Measurements from ENCODE around the gene PGAP2. TPM values are rescaled to one million over a fixed set of nuclear protein-coding genes. Genes with fewer than 3 reads are reported as not detected.

The PGAP2 gene
- total and polyA plus RNA-seq, 10 of the 15 experiments (the other 5 are each of a cell fraction or from before 2014, with no cell fraction given), result 12.3 to 37.4 (median 31.9) TPM

DNA sequence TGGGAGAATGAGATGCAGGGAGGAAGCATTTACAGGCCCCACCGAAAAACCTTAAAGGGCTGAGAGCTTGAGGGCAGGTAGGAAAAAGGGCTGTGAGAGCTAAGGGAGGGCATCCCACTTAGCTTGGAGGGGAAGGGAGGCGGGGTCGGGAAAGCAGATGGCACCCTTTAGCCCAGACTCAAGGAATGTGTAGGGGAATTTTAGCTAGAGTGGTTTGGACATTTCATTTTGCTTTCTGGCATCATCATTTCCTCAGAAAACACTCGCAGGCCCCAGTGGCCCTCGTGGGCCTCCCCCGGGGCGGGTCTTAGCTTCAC lies 46.3 kb downstream of the PGAP2 start (continued):
- TF ChIP-seq, protein P1, sequence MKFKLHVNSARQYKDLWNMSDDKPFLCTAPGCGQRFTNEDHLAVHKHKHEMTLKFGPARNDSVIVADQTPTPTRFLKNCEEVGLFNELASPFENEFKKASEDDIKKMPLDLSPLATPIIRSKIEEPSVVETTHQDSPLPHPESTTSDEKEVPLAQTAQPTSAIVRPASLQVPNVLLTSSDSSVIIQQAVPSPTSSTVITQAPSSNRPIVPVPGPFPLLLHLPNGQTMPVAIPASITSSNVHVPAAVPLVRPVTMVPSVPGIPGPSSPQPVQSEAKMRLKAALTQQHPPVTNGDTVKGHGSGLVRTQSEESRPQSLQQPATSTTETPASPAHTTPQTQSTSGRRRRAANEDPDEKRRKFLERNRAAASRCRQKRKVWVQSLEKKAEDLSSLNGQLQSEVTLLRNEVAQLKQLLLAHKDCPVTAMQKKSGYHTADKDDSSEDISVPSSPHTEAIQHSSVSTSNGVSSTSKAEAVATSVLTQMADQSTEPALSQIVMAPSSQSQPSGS (IDR thresholded peaks at IDR 0.05; ENCODE audit: low read length), result no peak
- TF ChIP-seq NBN (IDR thresholded peaks at IDR 0.05) (0 out of 2 replicates have a peak, but pooled peaks have one; percentile 67), POLR2AphosphoS5 (IDR thresholded peaks at IDR 0.05; ENCODE audit: low read length) (peak; percentile 46)

DNA sequence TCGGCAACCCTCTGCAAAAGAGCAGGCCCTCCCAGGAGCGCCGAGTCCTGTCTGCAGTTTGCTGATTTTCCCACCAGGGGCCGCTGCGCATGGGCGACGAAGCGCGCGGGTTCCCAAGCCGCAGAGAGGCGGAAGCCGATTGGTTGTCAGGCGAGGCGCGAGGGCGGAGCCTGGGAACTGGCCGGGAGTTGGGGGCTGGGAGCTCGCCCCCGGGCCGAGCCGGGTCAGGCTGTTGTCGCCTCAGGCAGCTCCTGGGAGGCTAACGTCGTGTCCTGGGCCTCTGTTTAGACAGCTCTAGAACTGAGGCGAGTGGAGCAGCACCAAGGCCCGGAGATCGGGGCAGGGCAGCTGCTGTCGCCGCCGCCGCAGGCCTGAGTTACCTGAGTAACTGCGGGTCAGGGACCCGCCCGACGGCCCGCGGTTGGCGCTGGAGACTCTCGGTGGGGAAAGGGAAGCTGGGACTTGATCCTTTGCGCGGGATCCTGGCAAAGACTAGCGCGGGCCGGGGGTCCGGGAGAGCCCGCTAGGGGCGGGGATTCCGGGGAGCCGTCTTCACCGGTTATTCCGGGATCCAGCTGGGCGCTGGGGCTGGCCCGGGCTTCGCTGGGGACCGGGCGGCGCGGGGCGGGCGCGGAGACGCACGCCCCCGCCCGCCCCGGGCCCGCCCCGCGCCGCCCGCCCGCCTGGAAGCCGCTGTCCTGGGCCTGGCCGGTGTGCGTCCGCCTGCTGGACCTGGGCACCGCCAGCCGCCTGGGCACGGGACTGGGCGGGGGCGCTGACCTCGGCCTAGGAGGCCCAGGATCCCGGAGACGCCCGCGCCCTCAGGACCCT lies 46.8 kb downstream of the PGAP2 start, which contains the start of gene STIM1:
TSS of gene STIM1 (plus strand) at position 688 of the 831 bp plus-strand sequence. CDS start 607 bp downstream, outside the sequence.
- Histone ChIP-seq H2AFZ (ENCODE audit: control insufficient read depth, low read depth, low read length) (peak within 1 kb of the TSS; percentile 97), H3K4me1 (ENCODE audit: control insufficient read depth, insufficient read depth, low read length) (peaks cover 32% of the 10 kb centered on the region), H4K20me1 (ENCODE audit: control insufficient read depth, insufficient read depth) (no peaks in the 10 kb centered on the region), H3K79me2 (ENCODE audit: control insufficient read depth, insufficient read depth, low read length) (peaks cover 47% of the 10 kb centered on the region), H3K9me3 (replicated peaks; ENCODE audit: control insufficient read depth, insufficient read depth, low read length) (no peaks in the 10 kb centered on the region), H3K36me3 (ENCODE audit: control insufficient read depth in 2 of 2, insufficient read depth in 2 of 2, low read length in 1 of 2) (no peaks in the 10 kb centered on the region), H3K4me2 (ENCODE audit: control insufficient read depth, insufficient read depth) (peak within 1 kb of the TSS; percentile 99), H3K27ac (ENCODE audit: control insufficient read depth, insufficient read depth) (peak within 1 kb of the TSS; percentile 97), H3K9ac (ENCODE audit: control insufficient read depth, insufficient read depth, low read length) (peak within 1 kb of the TSS; percentile 95), H3K4me3 (peak within 1 kb of the TSS; percentile 94), H3K27me3 (replicated peaks in 1 of 2; ENCODE audit: control insufficient read depth in 2 of 2, insufficient read depth in 2 of 2, low read length in 1 of 2) (no peaks in the 10 kb centered on the region)
- ChIA-PET CTCF (interaction anchor here (0.6 to 39.6 kb wide), 53 partner anchors 6 to 1885 kb away, joined by 3 to 1047 read pairs (median 7); partner anchors contain the start of genes PGAP2, RHOG and STIM1), RAD21 (ENCODE audit: unreplicated experiment) (interaction anchor here (0.7 to 16.5 kb wide), 48 partner anchors 9 to 332 kb away, joined by 3 to 605 read pairs (median 6); partner anchors contain the start of genes PGAP2 and RHOG), SMC1A (ENCODE audit: uncharacterized antibody, unreplicated experiment) (interaction anchor here (0.5 to 21.1 kb wide), 42 partner anchors 9 to 328 kb away, joined by 3 to 805 read pairs (median 6); partner anchors contain the start of genes PGAP2 and RHOG), POLR2A (interaction anchor here (0.6 to 13.2 kb wide), 26 partner anchors 9 to 344 kb away, joined by 3 to 405 read pairs (median 4); partner anchors contain the start of genes NUP98, PGAP2 and RHOG)
- FAIRE-seq (no peak), ATAC-seq (peak; percentile 76), DNase-seq (ENCODE audit: low read depth, low spot score) (peak; percentile 88)
- in situ Hi-C loops (cut with MboI) (loop anchor here (25.0 kb wide), 2 partner anchors 1482 to 1832 kb away; partner anchors contain the start of genes OR51B5, TRIM22 and TRIM5), intact Hi-C loops (cut with micrococcal nuclease; ENCODE audit: unreplicated experiment) (loop anchor here (1.0 to 2.0 kb wide), 4 partner anchors 24 to 94 kb away; no protein-coding TSS in a partner anchor)
- no TSS peak for BruUV-seq (replicated peaks)
- WGBS (ENCODE audit: insufficient coverage, insufficient replicate concordance, low lambda C conversion rate, missing lambda C conversion rate), result under 1% methylated on average over 59 of the region's 87 CpGs
- TF ChIP-seq MTA2 (IDR thresholded peaks at IDR 0.05; ENCODE audit: low read depth) (no peak), RELA (IDR thresholded peaks at IDR 0.05; ENCODE audit: borderline replicate concordance, partially characterized antibody) (peak; percentile 8), ETV6 (conservative IDR thresholded peaks at IDR 0.05 in 1 of 2, IDR thresholded peaks at IDR 0.05 in 1 of 2; ENCODE audit: borderline replicate concordance in 1 of 2, low read depth in 1 of 2) (no peak; a peak in 1 of 4 replicates), CREM (IDR thresholded peaks at IDR 0.05; ENCODE audit: low read depth) (peak; percentile 66), SMAD1 (IDR thresholded peaks at IDR 0.05; ENCODE audit: low read depth, partially characterized antibody) (no peak), EZH2 (IDR thresholded peaks at IDR 0.05; ENCODE audit: borderline replicate concordance, control insufficient read depth, low read depth, low read length) (no peak)
- TF ChIP-seq, protein P2, sequence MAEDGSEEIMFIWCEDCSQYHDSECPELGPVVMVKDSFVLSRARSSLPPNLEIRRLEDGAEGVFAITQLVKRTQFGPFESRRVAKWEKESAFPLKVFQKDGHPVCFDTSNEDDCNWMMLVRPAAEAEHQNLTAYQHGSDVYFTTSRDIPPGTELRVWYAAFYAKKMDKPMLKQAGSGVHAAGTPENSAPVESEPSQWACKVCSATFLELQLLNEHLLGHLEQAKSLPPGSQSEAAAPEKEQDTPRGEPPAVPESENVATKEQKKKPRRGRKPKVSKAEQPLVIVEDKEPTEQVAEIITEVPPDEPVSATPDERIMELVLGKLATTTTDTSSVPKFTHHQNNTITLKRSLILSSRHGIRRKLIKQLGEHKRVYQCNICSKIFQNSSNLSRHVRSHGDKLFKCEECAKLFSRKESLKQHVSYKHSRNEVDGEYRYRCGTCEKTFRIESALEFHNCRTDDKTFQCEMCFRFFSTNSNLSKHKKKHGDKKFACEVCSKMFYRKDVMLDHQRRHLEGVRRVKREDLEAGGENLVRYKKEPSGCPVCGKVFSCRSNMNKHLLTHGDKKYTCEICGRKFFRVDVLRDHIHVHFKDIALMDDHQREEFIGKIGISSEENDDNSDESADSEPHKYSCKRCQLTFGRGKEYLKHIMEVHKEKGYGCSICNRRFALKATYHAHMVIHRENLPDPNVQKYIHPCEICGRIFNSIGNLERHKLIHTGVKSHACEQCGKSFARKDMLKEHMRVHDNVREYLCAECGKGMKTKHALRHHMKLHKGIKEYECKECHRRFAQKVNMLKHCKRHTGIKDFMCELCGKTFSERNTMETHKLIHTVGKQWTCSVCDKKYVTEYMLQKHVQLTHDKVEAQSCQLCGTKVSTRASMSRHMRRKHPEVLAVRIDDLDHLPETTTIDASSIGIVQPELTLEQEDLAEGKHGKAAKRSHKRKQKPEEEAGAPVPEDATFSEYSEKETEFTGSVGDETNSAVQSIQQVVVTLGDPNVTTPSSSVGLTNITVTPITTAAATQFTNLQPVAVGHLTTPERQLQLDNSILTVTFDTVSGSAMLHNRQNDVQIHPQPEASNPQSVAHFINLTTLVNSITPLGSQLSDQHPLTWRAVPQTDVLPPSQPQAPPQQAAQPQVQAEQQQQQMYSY (CRISPR knock-in tag; IDR thresholded peaks at IDR 0.05), result no peak
- TF ChIP-seq, protein P3, sequence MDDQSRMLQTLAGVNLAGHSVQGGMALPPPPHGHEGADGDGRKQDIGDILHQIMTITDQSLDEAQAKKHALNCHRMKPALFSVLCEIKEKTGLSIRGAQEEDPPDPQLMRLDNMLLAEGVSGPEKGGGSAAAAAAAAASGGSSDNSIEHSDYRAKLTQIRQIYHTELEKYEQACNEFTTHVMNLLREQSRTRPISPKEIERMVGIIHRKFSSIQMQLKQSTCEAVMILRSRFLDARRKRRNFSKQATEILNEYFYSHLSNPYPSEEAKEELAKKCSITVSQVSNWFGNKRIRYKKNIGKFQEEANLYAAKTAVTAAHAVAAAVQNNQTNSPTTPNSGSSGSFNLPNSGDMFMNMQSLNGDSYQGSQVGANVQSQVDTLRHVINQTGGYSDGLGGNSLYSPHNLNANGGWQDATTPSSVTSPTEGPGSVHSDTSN (IDR thresholded peaks at IDR 0.05; ENCODE audit: insufficient replicate concordance, low read depth, low read length), result no peak
- TF ChIP-seq, protein P4, sequence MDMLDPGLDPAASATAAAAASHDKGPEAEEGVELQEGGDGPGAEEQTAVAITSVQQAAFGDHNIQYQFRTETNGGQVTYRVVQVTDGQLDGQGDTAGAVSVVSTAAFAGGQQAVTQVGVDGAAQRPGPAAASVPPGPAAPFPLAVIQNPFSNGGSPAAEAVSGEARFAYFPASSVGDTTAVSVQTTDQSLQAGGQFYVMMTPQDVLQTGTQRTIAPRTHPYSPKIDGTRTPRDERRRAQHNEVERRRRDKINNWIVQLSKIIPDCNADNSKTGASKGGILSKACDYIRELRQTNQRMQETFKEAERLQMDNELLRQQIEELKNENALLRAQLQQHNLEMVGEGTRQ (IDR thresholded peaks at IDR 0.05; ENCODE audit: borderline replicate concordance, low read depth, low read length), result no peak

All from GM12878 (cell line).